GM19467 (cell line): Measurements from ENCODE around the gene SAFB2.

Experiments used
- ATAC-seq: cut with Tn5 transposase; IDR thresholded peaks from one replicate; pipeline ENCODE4 v1.9.1; 2021; ENCODE audit warnings: mild to moderate bottlenecking, moderate library complexity; ENCODE audit not compliant: unreplicated experiment

The SAFB2 gene

DNA sequence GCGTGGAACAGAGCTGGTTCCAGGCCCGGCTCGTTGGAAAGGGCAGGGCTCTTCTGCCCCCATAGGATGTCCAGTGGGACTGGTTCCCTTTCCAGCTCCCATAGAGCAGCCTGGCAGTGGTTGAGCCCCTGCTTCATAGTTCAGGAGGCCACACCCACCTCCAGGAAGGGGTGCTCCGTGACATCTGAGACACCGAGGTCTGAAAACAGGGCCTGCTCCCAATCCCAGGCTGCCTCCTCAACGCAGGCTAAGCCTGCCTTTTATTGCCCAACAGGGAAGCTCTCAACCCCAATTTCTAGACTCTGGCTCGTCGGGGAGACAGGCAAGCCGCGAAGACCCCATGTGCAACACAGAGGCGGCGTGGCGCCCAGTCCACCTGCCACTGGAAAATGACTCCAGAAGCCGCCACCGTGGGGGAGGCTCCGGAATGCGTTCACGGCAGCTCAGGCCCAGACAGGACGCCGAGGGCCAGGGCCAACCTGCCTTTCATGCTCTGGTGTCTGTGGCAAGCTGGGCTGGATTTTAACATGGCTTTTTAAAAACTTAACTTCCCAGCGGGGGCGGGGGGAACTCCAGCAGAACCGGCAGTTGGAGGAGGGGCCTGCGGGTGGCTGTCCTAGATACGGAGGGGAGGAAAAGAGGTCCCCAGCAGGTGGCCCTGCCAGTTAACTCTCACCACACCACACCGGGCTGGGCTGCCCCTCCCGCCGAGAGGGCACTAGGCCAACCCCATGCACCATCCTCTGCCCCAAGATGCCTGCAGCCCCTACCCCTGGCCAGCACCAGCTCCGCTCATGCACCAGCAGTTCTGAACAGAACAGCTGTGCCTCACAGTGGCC, 36.9 kb downstream of the SAFB2 start:
- ATAC-seq: no peak

DNA sequence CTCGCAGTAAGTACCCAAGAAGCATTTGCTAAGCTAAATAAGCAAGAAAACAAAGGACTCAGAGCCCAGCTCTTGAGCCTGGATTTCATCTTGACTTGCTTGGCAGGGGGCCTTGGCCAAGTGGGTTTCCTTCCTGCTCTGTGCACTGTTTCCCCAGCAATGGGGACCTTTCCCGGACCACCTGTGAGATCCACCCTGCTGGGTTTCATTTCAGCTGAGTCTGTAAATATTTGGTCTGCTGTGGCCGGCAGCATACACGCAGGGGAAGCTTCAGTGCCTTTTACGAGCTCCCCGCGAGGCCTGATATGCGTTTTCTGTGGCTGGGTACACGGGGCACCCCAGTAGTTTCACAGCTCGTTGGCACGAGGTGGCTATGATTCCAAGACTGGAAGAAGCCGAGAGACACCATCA, 42.4 kb downstream of the SAFB2 start:
- no peak for ATAC-seq

DNA sequence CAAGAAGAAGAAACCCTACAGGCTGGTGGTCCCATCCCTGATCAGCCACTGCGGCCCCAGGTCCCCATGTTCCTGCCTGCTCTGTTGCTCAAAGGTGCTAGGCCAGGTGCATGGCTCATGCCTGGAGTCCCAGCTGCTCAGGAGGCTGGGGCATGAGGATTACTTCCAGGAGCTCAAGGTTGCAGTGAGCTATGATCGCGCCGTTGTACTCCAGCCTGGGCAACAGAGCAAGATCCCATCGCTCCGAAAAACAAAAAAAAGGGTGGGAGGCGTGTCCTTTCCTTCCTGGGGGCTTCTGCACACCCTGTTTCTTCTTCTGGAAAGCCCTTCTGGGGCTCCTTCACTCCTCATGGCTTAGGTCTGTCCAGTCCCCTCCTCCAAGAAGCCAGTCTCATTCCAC, 42.9 kb downstream of the SAFB2 start:
- no peak for ATAC-seq

DNA sequence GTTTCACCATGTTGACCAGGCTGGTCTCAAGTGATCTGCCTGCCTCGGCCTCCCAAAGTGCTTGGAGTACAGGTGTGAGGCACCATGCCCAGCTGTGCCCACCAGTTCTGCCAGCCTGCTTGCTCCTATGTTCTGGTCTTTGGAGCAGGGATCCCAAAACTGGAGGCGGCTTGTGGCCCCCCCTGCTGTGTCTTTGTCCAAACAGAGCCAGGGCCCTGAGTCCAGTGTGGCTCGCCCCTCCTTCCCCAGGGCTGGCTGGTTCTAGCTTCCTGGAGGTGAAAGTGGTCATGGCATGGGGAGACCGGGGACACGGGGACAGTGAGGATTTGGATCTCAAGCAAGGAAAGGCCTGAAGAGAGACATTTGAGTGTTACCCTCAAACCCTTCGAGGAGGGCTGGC, 43.3 kb downstream of the SAFB2 start:
- no peak for ATAC-seq

DNA sequence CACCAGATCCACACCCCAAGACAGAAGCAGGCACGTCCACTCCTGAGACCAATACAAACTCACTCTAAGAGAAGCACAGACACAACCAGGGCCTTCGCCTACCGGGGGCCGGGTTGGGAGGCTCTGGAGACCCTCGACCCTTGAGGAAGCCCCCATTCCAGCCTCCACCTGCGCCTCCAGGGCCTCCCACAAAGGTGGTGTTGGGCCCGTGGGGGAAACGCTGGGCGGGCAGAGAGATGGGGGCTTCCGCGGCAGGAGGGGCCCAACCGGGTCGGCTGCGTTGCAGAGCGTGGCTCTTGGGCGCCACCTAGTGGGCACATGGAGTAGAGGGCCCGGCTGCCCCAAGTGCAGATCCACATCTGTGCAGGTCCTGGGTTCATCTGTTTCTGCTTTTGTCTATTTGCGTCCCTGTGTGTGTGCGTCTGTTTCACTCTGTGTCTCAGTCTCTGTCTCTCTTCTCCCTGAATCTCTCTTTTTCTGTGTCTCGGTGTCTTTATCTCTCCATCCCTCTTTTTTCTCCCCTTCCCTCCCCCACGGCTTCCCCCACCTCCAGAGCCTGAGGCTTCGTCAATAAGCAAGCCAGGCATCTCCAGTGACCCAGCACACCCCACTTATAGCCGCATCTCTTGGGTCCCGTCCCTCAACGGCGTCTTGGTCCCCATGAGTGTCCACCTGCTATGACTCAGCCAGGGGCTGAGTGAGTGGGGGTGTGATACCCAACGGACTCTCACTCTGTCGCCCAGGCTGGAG, 44.3 kb downstream of the SAFB2 start:
- no peak for ATAC-seq

DNA sequence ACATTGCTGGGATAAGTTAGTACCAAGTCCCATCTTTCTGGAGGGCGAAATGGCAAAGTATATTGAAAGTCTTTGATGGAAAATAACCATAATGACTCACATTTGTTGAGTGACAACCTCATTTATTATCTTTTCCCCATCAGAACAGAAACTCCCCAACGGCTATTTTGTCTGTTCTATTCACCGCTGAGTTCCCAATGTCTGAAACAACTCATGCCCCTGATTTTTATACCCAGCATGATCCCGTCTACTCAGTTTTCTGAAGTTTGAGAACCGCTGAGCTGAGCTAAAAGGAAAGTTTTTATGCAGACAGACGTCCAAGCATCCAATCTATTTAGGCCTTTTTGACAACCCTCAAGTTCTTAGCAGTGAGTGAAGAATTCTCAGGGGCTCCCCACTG, 47.0 kb downstream of the SAFB2 start:
- no peak for ATAC-seq

DNA sequence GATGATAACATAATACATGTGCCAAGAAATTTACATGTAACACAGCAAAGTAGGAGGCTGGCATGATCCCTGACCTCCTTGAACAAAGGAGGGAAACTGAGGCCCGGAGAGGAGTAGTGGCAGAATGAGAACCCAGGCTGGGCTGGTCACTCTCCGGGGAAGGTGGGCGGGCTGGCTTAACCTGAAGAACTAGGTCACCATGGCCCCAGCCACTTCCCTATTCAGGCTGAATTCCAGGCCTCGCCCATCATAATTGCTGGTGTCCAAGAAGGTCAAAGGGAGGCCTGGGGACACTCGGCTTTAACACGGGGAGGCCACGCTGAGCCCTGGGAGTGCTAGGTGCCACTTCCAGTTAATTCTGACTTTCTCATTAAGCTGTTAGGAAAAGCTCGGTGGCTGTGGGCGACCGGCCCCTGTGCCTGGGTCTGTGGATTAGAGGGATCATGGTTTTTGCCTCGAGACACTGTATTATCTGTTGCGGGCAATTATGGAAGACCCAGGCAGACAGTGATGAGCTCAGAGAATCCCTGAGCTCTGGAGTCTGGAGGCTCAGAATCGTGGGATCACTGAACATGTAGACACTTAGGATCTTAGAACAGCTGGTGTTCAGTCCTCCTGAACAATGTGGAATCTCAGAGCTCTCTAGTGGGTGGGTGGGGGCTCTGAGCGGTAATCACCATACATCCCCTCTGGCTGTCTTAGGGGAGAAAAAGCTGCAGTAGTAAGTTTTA, 49.9 kb downstream of the SAFB2 start:
- ATAC-seq: no peak

DNA sequence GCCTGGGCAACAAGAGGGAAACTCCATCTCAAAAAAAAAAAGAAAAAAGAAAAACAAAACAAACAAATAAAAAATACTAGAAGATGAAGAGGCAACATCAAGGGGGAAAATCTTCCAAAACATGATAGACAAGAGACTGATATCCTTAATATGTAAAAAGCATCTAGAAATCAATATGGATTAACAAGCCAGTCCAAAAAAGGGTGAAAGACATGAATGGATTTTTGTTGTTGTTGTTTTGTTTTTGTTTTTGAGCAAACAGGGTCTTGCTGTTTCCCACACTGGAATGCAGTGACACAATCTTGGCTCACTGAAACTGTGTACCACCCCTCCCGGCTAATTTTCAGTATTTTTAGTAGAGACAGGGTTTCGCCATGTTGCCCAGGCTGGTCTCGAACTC, 50.8 kb downstream of the SAFB2 start:
- no peak for ATAC-seq

DNA sequence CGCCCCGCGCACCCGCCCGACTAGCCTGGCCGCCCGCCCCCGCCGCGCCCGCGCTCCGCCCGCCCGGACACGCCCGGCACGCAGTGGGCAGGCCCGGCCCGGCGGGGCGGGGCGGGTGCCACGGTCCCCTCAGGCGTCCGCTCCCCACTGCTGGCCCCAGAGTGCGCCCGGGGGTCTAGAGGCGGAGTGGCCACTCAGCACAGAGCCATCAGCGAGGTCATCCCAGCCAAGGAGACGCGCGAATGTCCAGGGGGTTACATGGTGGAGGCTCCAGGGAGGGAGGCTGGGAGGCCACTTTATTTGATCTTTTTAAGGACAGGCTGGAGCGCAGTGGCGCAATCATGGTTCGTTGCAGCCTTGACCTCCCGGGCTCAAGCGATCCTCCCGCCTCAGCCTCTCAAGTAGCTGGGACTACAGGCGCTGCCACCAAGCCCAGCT, 54.6 kb downstream of the SAFB2 start:
- ATAC-seq: no peak

DNA sequence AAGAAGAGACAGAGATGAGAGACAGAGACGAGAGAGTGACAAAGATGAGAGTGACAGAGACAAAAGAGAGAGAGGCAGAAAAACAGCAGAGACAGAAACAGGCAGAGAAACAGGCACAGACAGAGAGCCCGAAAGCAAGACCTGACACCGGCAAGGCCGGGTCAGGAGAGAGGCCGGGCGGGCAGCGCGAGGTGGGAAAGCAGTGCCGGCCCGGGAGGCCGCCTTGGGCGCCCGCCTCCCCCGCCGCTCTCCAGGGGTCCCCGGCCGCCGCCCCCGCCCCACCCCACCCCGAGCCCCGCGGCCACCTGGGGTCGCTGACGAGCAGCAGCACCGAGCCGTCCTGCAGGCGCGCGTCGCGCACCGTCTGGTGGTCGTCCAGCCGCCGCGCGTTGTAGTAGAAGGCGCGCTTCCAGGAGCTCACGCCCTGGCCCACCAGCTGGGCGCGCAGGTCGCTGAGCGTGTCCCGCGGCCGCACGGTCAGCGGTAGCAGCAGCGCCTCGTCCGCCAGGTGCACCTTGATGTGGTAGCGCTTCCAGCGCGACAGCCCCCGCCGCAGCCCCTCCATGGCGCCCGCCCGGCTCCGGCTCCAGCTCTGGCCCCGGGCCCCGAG, 55.1 kb downstream of the SAFB2 start, which contains the start of gene TINCR:
TSS of gene TINCR (minus strand) at position 594 of the 610 bp plus-strand sequence.
- no peak for ATAC-seq

DNA sequence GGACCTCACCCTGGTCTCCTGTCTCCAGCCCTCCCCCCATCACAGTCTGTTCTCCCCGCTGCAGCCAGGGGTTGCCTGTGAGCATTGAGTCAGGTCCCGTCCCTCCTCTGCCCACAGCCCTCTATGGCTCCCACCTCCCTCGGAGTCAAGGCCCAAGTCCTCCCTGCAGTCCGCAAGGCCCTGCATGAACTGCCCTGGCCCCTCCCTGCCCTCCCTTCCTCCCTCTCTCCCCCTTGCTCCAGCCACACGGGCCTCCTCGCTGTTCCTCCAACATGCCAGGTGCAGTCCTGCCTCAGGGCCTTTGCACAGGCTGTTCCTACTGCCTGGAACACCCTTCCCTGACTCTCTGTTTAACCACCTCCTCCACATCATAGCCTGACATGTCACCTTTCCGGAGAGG, 57.6 kb downstream of the SAFB2 start:
- no peak for ATAC-seq

DNA sequence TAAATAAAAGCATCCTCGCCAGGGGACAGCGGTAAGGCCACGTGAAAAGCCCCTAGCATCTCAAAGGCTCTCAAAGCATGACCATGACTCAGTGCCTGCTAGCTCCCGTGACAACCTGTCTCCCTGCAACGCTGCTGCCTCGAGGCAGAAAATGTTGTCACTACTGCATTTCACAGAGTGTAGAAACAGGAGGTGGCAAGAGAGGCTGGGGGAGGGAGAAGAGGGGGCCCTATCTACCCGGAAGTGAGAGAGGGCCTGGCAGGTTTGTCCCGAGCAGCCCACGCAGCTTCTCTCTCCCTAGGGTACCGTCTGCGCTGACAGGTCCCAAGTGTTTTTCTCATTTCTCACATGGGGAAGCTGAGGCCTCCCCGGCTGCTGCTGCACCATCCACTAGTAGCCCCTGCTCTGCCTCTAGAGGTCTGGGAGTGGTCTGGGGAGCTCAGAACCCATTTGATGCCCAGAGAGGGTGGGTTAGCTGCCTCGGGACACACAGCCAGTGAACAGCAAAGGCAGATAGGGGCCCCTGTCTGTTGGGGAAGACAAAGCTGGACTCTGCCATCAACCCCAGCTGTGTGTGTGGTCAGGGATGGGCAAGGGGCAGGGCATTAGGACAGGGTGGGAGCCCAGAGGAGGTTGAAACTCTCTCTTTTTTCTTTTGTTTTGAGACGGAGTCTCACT, 58.5 kb downstream of the SAFB2 start:
- ATAC-seq: no peak

DNA sequence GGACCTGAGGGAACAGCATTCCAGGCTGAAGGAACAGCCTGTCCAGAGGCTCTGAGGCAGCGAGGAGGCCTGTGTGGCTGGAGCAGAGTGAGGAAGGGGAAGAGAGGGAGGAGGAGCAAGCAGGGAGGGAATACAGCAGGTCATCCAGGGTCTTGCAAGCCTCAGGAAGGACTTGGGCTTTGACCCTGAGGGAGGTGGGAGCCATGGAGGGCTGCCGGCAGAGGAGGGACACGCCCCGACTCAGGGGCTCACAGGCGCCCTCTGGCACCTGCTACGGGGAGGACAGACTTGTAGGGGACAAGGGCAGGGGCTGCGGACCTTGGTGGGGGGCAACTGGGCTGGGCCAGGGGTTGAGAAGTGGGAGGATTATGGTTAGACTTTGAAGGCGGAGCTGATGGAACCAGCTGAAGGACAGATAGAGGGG, 59.6 kb downstream of the SAFB2 start:
- ATAC-seq: no peak

DNA sequence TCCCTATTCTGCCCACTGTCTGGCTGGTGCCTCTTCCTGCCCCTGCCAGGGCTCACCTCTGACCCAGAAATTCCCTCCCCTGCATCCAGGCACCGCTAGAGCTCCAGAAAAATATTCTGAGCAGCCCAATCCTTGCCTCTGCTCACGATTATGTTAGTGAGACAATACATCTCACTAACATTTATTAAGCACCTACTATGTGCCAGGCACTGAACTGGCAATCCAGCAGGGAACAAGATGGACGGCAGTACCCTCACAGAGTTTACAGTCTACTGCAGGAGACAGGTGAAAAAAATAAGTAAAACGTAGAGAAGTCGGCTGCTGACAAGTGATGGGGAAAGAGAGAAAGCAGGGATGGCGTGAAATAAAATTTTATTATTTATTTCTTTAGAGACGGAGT, 60.3 kb downstream of the SAFB2 start:
- ATAC-seq: no peak

DNA sequence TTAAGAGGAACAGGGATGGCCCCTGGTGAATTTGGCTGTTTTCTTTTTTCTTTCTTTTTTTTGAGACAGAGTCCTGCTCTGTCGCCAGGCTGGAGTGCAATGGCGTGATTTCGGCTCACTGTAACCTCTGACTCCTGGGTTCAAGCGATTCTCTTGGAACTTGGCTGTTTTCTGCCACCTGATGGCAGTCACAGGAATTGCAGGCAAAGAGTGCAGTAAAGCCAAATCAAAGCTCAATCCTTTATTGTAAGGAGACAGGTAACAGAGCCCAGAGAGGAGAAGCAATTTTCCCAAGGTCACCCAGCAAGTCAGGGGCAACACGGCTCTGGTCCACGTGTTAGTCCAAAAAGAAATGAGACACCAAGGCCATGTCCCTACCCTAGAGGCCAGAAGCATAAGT, 61.0 kb downstream of the SAFB2 start:
- ATAC-seq: no peak

DNA sequence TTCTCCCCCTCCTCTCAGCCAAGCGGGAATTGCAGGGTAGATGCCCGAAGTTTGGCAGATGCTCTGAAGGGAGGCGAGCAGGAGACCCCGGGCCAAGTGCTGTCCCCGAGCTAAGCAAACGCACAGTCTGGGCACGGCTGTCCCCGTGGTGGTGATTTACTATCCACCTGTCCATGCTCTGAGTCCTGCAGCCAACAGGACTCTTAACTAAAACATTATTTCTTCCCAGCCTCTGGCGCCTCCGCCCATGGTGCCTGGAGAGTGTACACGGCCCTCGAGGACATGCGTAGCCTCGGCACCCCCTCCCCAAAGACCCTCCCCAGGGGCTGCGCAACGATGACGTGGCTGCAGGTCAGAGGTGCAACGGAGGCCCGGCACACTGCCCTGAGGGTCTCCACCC, 62.4 kb downstream of the SAFB2 start:
- ATAC-seq: no peak

DNA sequence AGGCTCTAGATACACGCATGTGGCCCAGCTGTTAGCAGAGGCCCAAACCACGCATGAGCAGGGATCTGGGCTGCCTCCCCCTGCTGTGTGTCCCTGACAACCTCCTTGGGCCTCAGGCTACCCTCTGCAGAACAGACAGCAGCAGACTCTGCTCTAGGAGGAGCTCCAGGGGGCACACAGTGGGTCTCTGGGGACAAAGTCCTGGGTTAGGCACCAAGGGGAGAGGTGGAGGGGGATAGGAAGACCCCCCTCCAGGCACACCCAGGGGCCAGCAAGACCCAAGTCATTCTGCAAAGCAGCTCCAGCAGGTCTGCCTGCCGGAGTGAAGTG, 62.8 kb downstream of the SAFB2 start:
- no peak for ATAC-seq

DNA sequence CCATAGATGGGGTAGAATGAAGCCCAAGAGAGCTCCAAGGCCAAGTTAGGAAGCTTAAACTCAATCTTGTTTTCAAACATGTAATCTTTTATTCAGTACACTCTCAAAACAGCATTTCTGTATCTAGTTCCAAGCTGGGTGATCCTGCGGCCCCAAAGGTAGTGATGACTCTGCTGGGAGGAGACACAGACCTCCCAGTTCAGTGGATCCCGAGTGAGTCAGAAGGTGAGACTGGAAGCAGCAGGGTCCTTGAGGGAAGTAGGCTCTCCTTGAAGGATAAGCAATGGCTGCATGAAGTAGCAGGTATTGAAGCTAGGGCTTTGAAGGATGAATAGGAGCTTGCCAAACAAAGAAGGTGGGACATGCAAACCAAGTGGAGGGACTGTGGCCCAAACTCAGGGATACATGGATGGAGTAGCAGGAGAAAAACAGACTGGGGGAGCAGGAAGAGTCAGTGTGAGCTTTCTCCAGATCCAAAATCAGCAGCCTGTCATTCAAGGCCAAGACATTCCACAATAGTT, 64.4 kb downstream of the SAFB2 start:
- no peak for ATAC-seq

DNA sequence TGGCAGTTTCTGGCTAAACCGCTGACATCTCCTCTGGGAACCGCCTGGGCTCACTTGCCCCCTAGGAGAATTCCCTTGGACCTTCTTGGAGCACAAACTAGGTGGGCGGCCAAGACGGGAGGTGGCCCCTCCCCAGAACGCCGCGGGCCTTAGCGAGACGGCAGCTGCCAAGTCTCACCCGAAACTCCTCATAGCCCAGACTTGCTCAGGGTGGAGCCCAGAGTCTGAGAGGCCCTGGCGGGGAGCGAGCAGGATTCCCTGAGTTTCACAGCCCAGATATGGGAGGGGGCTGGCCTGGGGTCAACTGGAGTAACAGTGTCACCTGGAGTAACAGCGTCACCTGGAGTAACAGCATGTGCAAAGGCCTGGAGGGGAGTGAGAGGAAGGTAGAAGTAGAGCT, 64.9 kb downstream of the SAFB2 start:
- ATAC-seq: no peak

DNA sequence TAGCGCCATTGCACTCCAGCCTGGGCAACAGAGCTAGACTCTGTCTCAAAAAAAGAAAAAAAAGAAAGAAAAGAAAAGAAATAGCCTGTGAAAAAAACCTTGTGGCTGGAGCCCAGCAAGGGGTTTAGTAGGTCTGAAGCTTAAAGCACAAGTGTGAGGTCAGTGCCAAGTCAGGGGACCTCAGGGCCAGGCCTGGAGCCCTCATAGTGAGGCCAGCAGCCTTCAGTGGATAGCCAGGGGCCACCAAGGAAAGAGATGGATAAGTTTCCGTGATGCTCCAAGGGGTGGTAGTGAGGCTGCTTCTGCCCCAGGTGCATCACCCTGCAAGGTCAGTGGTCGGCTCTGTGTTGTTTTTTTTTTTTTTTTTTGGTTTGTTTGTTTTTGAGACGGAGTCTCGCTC, 67.7 kb downstream of the SAFB2 start:
- ATAC-seq: no peak
